Hematopoietic multipotent progenitor cell treated with erythropoietin and hydrocortisone succinate and interleukin-3 and kit ligand, for 8 days (in vitro differentiated cells): Measurements from ENCODE around the gene NSMF.
"Not testable (repeated sequence)": the region's sequence is repeated elsewhere in the genome, so short reads cannot be mapped to it uniquely, and the experiment has no call there.

Experiments
- DNase-seq: peaks from one replicate; pipeline ENCODE4 v3.0.0-alpha.2; 2015

NSMF gene

DNA sequence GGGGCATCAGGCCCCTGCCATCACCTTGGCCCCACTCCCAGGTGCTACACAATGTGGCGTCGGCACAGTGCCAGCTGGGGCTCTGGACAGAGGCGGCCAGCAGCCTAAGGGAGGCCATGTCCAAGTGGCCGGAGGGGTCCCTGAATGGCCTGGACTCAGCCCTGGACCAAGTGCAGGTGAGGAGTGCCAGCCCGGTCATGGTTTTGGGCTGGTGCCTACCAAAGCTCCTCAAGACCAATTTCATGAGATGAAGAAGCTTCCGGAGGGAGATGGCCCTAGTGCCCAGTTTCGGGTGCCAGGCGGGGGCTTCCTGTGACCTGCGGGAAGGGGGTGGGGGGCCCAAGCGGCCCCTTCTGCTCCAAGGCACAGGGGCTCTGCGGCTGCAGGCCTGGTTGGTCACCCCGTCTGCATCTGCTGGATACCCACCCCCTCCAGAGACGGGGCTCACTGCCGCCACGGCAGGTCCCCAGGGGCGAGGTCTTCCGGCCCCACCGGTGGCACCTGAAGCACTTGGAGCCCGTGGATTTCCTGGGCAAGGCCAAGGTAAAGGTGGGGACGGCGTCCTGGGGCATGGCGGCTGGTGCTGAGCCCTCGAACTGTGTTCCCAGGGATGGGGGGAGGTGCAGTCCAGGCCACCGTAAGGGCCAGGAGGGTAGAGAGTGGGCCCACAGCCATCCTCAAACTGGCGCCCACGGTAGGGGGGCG lies 30.1 kb downstream of the NSMF start:
- DNase-seq, result no peak

GRCh38 chr9:137428311-137428630 lies 30.9 kb downstream of the NSMF start:
- no peak for DNase-seq

DNA sequence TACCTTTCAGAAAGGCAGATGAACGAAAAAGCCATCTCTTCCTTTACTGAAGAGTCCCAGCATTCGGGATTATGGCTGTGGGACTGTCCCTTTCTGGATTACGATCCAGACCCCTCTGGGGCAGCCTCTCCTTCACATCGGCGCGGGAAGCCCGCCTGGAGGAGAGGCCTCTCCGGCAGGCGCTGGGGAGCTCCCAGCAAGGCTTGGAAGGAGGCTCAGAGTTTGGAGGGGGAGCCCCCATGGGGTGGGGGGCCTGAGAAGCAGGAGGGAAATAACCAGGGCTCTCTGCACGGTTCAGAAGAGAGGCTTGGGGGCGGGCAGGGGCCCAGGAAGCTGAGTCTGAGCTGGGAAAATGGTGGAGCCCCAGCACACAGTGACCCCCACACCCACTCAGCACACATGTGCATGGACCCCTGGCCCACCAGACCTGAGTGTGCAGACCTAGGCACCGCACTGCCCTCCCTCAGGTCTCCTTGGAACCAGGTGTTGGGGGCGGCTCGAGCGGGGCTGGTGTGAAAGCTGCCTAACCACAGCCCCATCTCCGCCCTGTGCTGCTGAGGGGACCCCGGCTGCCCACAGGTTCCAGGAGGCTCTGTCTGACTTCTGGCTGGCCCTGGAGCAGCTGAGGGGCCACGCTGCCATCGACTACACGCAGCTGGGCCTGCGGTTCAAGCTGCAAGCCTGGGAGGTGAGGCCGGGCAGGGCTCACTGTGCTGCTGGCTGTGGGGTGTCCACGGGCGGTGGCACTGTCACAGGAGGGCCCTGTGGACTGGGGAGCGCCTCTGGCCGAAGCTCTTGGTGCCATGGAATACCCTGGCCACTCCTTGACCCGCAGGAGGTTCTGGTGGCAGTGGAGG lies 31.5 kb downstream of the NSMF start:
- DNase-seq, result no peak

GRCh38 chr9:137426018-137426681 lies 33.0 kb downstream of the NSMF start:
- no peak for DNase-seq

GRCh38 chr9:137423514-137424291 lies 35.4 kb downstream of the NSMF start:
- no peak for DNase-seq

DNA sequence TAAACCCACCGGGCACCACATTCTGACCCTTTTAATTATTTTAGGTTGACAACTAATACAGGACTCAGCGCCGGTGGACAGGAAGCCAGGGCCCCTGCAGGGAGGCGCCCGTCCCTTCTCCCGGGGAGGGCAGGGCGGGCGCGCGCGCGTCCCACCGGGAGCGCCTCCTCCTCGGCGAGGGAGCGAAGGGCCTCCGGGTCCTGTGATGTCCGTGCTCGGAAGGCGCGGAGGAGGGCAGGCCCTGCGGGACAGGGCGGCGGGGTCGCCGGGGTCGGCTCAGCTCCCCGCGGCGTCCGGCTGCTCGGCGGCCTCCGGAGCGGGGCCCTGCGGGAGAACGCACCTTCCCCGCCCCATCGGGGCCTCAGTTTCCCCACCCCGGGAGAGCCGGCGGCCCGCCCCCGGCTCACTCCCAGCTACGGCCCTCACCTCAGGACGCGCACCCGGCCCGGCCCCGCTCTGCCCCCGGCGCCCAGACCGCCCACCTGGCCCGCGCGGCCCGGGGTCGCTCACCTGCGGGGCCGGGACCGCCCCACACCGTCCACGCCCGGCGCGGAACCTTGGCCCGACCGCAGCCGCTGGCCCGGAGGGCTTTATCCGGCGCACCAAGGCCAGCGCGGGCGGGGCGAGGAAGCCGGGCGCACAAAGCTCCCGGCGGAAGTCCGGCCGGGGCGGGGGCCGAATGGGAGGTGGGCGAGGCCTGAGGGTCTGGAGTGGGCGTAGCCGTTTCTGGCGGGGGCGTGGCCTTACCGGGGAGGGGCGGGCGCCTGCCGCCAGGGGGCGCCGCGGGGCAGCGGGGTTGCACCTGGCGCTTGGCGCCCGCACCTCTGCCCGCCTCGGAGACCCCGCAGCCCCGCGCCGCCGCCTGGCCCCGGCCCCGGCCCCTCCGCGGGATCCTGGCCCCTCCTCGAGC lies 36.3 kb downstream of the NSMF start, which contains the start of the genes EXD3 and NOXA1:
TSS of gene EXD3 (minus strand) at position 559 of the 910 bp plus-strand sequence. CDS start 27,805 bp downstream, outside the sequence.
TSS of gene NOXA1 (plus strand) at position 790 of the 910 bp plus-strand sequence. CDS start 137 bp downstream, outside the sequence.
- DNase-seq, result peak; percentile 92

DNA sequence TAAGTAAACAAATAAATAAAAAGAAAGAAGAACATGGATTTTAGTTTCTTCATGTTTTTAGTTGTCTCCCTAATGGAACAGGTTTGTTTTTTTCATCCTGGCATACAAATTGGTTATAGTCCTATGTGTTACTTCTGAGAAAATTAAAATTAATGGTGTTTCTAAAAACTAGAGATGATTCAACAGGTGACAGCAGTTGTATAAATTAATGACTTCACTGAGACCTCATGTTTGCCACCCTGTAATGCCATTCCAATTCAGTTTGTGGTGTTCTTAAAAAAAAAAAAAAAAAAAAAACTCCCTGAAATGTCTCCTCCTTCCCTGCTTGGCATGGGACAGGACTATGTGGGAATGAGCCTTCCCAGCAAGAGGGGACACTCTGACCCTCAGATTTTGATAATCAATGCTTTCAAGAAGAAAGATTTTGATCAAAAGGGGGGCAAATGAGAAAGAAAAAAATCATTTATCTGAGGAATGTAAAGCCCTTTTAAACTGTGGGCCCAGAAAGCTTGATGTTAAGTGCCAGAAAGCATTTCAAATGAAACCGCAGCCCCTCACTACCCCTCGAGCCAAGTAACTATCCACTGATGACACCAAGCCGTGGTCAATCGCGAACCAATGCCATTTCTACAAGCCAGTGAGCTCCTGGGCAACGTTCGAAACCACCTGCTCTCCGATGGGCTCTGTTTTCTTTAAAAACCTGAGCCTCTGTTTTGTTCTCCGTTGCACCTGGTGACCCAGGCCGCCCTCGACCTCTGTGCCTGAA lies 37.1 kb downstream of the NSMF start:
- DNase-seq, result peak; percentile 24

DNA sequence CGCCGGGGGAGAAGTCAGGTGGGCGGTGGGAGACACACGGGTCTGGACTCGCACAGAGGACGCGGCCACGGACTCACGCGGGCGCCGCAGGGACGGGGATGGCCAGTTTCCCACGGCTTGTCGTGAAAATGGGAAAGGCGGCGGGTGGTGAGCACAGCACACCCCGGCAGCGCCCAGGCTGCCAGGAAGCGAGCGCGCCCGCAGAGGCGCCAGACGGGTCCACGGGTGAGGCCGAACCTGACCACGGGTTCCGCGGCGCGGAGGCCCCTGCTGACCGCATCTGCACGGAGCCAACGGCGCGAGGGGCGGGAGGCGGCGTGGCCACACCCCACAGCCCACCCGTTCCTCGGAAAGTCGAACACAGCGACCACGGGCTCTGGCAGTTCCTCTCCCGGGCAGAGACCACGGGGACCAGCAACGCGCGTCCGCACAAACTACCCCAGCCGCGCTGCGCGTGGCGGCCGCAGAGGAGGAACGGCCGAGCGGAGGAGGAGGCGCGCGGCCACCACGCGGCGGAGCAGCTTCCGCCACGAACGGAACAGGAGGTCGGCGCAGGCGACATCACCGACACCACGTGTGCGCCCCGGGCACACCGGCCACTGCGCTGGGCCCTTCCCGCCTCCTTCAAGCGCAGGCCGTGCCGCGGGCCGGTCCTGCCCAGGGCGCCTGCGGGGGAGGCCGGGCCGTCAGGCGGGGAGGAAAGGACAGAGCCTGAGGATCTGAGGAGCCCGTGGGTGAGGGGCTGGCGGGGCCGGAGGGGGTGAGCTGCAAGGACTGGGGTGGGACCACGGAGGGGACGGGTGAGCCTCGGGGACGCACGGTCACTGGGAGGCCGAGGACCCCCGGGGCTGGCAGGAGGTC lies 41.7 kb downstream of the NSMF start:
- DNase-seq, result no peak

DNA sequence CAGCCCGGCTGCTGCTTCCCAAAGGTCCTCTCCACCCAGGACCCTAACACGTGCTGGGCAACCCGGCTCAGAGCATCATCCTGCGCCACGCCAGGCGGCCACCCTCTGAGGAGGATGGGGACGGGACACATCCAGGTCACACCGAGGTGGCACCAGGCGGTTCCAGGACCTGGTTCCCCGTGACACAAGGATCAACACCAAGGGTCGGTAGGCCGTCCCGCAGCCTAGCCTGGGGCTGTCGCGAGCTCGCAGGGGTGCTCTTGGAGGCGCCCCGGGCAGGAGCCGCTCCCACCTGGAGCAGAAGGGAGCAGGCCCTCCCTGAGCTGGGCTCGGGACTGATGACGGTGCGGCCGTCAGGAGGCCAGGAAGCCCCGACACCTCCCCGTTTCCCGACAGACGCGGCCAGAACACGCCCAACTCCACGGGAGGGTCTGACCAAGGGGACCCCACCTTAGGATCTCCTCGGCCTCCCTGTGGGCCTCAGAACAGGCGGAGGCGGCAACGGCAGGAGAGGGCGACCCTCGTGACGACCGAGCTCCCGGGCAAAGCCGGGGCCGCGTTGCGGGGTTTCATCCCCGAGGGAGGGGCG lies 42.5 kb downstream of the NSMF start:
- no peak for DNase-seq

GRCh38 chr9:137416006-137416562 lies 43.0 kb downstream of the NSMF start:
- no peak for DNase-seq

DNA sequence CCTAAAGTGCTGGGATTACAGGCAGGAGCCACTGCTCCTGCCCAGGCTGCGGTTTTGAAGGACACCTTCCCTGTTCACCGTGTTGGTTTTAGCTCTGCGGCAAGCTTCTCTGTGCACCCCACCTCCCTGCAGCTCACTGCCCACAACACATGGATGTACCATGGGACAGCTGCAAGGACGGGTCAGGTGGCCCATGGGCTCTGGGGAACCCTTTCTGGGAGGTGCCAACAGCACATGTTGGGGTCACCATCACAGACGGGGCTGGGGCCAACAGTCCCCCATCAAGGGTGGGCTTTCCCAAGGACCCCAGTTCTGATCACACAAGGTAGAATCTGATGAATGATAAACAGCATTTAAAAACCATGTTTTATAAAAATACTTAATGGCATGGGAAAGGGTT lies 43.7 kb downstream of the NSMF start:
- no peak for DNase-seq

GRCh38 chr9:137412431-137412830 lies 46.7 kb downstream of the NSMF start:
- DNase-seq, result no peak

GRCh38 chr9:137411645-137412380 lies 47.3 kb downstream of the NSMF start:
- DNase-seq, result peak; percentile 78

DNA sequence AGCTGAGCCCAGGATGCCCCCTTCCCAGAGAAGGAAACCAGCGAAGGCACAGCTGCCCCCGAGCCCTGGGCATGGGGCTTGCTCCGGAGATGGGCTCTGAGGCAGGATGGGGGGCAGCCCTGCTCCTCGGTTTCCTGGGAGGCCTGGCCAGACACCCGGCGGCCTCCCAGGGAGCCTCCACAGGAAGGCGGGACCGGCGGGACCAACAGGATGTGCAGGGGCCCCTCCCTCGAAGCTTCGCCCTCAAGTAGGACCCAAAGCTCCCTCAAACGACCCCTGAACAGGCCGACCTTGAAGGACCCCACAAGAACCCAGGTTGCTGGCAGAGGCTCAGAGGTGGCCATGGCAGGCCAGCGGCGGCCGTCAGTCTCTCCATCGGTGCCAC lies 47.9 kb downstream of the NSMF start:
- no peak for DNase-seq

DNA sequence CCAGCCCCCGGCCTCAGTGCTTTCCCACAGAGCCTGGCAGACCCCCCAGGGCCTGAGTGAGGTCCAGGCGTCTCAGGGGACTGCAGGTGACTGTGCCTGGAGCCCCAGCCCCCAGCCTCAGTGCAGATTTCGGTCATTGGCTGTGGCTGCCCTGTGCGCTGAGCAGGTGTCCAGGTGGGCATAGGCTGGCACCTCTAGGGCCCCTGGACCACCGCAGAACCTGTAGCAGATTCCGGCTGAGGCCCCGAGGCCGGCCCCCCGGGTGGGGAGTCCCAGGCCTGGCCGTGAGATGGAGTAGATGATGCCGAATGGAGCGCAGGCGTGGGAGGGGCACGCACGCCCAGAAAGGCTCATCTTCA lies 48.3 kb downstream of the NSMF start:
- no peak for DNase-seq

DNA sequence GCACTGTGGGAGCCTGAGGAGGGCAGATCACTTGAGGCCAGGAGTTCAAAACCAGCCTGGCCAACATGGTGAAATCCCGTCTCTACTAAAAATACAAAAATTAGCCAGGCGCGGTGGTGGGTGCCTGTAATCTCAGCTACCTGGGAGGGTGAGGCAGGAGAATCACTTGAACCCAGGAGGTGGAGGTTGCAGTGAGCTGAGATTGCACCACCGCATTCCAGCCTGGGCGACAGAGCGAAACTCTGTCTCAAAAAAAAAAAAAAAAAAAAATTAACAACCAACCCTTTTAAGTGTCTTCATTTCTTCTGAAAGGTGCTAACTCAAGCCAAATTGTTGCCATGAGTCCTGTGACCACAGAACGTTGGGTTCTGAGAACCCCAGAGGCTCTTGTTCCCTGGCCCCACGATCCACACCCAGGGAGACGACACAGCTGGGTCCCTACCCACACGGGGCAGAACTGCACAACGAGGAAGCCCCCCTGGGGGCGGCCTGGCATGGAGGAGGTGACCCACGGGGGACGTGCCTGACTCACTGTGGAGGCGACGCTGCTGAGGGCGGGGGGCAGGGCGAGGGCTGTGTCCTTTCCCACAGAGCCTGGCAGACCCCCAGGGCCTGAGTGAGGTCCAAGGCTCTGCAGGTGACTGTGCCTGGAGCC lies 48.8 kb downstream of the NSMF start:
- not testable (repeated sequence) for DNase-seq

GRCh38 chr9:137409515-137409914 lies 49.6 kb downstream of the NSMF start:
- DNase-seq, result no peak
